DMS114 treated with DMSO at 0.1 percent for 48 hours (cell line): ENCODE results near the gene LCN6.

ENCODE experiments used
- DNase-seq: peaks from one replicate; lab custom pipeline; 2025; ENCODE audit not compliant: unreplicated experiment; lab: John Stamatoyannopoulos, UW

Gene LCN6

DNA sequence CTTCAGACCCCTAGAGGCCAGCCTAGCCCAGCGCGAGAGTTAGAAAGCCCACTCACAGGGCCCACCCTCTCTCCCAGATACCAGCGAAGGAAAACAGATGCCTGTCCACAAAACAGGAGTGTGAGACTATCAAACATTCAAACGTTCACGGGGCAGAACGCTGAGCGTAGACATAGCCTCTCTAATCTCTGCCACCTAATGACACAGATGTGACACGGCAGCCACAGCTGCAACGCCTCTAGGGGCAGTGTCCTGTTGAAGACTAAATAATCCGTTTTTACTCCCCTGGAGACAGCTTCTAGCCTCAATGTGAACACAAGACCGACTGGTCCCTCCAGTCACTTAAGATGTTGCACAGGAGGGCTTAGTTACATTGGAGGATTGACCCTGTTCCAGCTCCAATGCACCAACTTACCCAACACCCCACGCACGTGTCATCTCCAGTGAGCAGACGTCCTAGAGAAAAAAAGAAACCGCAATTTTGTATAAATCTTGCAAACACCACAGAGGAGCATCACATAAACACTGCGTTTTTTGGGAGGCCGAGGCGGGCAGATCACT lies 21.6 kb downstream of the LCN6 start:
- no peak for DNase-seq

DNA sequence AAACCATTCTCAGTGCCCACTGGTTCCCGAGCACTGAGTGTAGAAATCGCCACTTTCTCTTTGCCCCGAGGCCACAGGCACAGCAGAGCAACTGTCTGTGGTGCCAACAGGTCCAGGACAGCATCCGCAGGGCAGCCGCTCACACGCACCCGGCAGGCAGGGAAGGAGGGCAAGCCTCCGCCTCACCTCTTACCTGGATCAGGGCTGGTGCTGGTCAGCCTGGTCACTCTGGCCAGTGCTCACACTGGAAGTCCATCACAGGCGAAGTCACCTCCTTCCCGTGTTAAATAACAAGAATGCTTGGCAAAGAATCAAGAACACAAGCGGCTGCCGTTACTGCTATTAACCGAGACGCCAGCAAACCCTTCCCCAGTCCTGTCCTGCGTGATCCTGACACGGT lies 22.2 kb downstream of the LCN6 start:
- no peak for DNase-seq

DNA sequence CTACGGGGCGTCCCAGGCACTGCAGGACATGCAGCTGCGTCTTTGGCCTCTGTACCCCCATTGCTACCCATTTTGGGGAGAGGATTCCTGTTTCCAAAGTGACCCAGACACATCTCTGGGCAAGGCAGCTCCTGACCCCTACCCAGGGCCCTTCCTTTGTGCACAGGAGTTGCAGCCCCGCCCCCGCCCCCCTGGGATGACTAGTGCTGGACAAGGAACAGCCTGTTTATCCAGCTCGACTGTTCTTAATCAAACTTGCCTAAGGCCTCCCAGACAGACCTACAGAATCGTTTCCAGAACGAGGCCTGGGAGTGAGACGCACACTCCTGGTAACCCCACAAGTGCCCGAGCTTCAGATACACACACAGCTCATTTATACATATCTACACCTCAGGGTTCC lies 22.7 kb downstream of the LCN6 start:
- DNase-seq: no peak

DNA sequence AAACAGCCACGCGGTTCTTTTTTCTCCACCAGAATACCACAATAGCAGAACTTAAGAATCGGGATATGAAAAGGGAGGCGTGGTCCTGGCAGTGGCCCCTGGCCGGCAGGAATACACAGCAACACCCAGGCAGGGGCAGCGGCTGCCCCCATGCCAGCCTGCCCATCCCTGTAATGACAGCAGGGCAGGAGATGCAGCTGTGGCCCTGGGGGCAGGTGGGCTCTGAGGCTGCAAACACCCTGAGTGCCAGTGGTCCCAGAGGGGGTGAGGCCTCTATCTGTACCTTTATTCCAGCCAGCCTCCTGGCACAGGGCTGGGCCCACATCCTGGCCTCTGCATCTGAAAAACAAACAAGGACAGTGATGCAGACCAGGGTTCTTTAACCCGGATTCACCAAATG lies 23.6 kb downstream of the LCN6 start:
- no peak for DNase-seq

DNA sequence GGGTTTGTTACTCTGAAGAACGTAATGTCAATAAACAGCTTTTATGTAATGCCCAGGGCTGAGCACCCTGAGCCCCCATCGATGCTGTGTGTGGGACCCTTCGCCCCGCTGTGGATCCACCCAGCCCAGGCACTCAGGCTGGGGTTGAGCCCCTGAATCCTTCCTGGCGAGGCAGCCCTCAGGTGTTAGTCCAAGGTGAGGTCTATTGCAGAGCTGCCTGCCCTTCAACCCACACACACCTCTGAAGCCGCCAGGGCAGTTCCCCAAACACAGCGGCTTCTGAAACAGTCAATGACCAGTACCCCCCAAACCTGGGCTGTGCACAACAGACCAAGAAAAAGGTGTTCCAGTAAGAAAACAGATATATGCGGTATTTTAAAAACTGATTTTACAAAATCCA lies 24.3 kb downstream of the LCN6 start:
- DNase-seq: no peak

DNA sequence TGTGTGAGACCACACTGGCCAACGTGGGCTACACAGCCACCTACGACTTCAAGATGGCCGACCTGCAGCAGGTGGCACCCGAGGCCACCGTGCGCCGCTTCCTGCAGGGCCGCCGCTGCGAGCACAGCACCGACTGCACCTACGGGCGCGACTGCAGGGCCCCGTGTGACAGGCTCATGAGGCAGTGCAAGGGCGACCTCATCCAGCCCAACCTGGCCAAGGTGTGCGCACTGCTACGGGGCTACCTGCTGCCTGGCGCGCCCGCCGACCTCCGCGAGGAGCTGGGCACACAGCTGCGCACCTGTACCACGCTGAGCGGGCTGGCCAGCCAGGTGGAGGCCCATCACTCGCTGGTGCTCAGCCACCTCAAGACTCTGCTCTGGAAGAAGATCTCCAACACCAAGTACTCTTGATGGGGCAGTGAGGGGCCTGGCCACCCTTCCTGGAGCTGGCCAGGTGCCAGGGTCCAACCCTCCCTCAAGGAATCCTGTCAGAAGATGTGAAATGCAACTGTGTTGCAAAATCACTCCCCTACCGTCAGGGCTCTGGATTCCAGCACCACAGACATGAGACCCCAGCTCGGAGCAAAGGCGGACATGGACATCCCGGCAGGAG lies 24.9 kb downstream of the LCN6 start:
- peak; percentile 6 for DNase-seq

DNA sequence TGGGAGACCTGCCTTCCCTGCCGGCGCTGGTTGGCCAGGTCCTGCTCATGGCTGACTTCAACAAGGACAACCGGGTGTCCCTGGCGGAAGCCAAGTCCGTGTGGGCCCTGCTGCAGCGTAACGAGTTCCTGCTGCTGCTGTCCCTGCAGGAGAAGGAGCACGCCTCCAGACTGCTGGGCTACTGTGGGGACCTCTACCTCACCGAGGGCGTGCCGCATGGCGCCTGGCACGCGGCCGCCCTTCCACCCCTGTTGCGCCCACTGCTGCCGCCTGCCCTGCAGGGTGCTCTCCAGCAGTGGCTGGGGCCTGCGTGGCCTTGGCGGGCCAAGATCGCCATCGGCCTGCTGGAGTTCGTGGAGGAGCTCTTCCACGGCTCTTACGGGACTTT lies 25.4 kb downstream of the LCN6 start:
- DNase-seq: no peak

DNA sequence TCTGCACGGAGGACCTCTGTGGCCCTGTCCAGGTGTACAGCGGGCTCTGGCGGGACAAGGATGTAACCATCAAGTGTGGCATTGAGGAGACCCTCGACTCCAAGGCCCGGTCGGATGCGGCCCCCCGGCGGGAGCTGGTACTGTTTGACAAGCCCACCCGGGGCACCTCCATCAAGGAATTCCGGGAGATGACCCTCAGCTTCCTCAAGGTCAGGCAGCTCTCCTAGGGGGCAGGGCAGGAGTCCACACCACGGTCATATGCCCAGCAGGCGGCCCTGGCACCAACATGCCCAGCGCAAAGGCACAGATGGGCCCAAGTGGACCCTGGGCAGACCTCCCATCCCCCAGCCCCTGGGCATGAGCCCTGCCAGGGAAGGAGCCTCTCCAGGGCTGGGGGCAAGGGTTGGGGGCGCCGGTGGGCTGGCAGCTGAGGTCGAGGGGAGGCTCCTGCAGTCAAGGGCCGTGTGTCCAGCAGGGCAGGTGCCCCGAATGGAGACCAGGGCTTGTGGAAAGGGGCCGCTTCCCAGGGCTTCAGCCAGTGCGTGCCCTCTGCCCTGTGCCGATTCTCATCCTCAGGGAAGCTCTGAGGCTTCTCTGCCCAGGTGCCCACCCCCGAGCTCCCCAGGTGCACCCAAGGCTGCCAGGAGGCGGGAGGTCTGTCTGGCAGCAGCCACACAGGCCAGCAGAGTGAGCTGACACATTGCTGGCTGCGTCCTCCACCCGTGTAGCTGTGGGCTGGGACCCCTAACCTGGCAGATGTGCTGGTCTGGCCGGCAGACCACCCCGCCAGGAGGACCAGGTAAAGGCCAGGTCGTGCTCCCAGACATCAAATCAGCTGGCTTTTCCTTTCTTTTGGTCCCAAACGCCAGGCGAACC lies 26.0 kb downstream of the LCN6 start:
- DNase-seq: no peak

DNA sequence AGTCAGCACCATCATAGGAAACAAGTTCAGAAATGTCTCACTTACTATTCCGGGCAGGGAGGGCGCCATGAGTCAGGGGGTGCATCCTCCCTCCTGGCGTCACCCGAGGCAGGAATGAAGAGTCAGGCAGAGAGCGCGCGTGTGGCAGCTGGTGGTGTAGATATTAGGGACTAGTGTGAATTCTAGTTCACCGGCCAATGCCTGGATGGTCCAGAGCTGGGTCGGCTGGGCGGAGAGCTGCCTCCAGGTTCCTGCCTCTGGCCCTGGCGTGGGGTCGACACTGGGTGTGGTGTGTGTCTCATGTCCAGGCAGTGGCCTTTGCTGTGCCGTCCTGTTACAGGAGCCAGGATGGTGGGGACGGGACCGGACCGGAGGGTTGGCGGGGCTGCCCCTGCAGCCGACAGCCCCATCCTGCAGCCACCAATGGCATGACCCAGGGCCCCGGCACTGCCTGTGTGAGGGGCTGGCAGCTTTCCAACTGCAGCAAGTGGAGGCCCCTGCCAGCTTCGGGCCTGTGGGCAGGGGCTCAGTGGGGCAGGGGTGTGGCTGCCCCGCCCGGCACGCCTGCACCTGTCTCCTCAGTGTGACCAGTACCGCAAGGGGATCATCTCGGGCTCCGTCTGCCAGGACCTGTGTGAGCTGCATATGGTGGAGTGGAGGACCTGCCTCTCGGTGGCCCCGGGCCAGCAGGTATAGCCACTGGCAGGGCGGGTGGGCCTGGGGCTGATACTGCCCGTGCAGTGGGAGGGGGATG lies 26.8 kb downstream of the LCN6 start:
- no peak for DNase-seq

DNA sequence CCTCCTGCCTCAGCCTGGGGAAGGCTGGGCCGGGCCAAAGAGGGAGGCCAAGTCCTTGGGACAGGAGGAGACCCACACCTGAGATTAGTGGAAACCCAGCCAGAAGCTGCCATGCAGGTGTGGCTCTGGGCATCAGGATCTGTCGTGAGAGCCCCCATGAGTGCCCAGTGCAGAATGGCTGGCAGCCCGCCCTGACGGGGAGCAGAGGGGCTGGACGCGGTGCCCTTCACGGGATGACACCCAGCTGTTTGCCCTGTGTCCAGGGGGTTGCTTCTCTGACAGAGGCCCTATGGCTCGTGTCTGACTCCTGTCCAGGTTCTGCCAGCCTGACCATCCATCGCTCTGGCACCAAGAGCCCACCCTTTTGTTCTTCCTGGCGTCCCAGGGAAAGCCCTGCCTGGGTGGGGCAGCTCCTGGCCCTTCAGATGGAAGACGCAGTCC lies 27.4 kb downstream of the LCN6 start:
- no peak for DNase-seq

DNA sequence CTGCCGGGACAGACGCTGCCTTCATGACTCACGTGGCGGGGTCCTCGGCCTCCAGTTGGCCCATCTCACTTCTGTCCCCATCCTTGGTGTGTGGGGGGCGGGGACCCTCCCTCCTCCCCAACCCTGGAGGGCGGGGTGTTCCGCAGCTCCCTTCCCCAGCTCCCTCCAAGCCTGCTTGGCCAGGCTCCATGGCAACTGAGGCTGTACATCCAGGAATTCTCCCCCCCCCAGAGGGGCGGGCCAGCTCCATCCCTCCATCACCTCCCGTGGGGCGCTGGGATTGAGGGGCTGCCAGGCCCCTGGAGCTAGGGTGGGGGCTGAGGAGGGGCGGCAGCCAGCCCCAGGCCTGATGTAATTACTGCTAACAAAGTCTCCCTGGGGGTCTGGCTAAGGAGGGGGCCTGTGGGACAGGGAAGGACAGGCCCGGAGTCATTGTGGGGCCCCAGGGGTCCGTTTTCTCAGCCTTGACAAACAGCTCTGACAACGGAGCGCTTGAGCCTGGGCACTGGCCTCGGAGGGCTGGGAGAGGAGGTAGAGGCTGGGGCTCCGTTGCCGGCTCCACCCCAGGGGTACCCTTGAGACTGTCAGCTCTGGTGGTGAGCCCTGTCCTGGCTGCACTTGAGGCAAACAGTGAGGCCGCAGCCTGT lies 28.0 kb downstream of the LCN6 start:
- no peak for DNase-seq

DNA sequence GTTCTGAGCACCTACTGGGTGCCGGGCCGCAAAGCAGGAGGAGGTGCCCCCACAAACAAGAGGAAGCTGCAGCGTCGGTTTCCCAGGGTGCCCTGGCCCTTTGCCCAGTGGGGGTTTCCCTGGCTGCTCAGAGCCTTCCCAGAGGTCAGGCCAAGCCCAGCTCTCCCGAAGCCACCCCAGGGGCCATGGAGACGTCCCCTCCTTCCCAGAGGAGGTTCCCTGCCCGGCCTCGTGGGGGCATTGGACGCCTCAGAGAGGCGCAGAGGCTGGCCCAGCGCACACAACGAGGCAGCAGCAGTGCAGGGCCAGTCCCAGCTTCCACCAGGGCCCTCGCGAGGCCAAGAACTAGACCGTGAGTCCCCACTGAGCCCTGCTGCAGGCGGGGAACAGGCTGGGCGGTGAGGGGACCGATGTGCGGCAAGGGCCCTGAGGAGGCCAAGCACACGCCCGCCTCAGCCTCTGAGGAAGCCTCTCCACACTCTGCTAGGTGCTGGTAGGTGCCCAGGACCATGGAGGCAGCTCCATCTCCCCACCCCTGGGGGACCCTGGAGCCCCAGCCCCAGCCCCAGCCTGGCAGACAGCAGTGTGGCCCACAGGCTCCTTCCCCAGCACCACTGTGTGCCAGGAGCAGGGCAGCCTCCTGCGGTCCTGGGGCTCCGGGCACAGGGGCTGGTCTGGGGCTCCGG lies 29.0 kb downstream of the LCN6 start:
- no peak for DNase-seq

DNA sequence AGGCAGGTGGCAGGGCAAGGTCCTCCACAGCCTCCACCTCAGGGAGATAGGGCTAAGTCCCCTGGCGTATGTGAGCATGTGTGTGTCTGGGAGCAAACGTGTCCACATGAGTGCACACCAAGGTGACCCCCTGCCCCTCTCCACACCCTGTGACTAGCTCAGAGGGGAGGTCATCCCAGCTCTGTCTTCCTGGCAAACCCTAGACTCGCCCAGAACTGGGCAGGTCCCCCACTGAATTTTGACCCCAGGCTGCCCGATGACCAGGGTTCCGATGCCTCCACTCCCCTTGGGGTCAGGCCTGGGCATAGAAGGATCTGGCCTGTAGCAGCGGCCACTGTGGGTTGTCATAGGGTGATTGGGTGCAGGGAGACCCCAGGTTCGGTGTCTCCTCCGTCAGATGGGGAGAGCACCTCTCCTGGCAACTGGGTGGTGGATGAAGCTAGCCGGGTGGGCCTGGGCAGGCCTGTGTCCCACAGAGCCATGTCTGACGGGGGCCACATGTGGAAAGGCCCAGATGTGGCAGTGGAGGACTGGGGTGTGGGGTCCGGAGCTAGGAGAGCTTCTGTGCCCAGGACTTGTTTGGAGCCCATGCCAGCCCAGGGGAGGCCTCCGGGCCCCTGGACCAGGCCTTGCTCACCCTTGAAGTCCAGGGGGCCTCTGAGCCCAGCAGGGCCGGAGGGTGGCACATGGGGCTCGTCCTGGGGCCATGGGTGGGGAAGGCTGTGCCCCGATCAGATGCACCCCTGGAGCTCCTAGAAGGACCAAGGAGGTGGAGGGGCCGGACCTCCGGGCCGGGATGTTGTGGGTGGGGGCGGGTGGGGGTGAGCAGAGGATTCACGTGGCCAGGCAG lies 29.8 kb downstream of the LCN6 start:
- DNase-seq: no peak

DNA sequence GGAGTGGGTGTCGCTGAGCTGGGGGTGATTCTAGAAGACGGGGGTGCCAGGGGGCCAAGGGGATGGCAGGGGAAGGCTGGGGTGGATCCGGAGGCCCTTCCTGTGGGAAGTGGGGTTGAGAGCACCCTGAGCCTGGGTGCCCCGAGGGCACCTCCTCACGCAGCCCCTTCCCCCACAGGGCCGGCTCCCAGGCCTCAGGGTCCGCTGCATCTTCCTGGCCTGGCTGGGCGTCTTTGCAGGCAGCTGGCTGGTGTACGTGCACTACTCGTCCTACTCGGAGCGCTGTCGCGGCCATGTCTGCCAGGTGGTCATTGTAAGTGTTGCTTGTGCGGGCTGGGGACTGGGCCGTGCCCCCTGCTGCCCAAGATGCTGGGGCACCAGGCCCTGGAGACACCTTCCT lies 30.9 kb downstream of the LCN6 start:
- no peak for DNase-seq

DNA sequence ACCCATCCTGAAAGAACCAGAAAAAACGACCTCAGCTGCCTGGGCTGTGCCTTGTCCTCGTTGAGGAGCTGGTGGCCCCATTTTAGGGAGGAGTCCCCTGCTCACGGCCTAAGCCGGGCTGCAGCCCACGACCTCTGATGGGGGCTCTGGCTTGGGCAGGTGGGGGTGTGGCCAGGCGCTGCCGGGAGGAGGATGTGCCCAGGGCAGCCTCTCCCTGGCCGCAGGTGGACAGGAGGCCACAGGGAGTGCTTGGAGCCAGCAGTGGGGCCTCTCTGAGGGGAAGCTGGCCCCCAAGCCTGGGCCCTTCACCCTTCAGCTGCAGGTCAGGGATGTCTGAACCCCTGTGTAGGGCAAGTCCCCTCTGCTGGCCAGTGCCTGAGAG lies 33.4 kb downstream of the LCN6 start:
- DNase-seq: no peak

DNA sequence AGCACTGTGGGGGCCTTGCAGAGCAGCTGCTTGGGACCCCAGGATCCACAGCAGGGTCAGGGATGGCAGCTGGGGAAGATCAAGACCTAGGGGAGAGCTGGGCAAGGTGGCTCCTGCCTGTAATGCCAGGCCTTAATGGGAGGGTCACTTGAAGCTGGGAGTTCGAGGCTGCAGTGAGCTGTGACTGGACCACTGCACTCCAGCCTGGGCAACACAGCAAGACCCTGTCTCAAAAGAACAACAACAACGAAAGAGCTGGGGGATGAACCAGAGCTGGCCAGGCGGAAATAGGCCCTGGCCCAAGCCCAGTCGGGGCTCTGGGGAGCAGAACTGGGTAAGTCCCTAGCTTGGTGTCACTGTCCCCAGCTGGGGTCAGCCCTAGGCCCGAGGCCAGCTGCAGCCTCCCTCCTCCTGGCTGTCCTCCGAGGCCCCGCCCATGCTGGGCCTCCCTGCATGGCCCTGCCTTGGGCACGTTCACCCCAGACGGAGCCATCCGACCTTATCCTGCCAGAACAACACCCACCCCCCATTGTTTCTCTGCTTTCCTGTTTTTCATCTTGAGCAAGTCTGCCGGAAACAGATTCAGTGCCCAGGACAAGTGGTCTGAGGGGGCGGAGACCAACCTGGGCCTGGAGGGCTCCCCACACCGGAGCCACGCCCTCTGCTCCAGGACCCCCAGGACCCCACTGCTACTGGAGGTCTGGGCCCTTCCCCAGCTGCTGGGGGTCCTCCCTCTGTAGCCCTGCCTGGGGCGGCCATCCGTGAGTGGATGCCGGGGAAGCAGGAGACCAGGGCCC lies 34.0 kb downstream of the LCN6 start:
- DNase-seq: no peak

DNA sequence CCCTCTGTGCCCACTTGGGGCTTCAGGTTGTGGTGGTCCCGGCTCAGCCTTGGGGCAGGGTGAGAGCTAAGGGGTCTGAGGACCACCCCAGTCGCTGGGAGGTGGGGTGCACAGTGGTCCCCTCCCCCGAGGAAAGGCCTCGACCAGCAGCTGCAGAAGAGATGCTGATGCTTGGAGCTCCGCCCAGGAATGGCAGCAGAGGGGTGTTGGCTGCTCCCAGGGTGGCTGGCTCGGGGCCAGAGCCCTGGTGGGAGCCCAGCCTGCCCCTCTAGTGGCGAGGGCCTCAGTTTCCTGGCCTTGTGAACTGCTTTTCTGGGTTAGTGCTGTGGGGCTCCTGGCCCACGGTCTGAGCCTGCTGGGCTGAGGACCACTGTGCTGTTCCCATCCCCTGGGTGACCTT lies 34.8 kb downstream of the LCN6 start:
- no peak for DNase-seq

DNA sequence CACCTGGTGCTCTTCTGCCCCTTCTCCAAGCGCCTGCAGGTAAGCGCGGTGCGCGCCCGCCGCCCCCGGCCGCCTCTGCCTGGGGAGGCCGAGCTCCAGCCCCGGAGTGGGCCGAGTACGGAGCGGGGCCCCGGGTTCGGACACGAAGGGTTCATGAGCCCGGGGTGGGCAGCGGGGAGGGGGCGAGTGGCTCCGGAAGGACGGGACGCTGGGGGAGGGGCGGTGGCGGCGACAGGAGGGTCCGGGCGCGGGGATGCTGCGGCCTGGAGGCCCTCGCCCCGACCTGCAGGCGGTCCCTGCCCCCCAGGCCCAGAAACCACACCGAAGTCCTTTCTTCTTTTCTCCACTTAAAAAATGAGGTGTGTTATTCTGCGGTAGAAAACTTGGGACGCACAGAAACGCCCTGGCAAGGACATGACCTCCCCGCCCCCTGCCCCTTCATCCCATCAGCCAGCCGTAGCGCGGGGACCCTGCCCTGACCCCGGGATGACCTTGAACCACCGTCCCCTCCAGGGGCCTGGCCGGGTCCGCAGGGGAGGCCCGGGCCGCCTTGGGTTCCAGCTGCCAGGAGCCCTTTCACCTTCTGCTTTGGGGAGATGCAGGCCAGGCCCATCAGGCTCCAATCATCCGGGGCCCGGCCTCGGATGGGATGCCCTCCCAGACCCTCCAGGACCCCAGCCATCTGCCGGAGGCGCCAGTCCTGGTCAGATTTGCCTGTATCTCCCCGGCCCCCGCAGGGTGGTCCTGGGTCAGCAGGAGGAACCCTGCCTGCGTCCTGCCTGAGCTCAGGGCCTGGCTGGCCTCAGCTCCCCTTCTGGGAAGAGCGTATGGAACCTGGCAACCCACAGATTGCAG lies 35.4 kb downstream of the LCN6 start:
- no peak for DNase-seq
